HFF-Myc (cell line): ENCODE measurements around the gene MAP1LC3B2.

Experiments
- DNase-seq: peaks from one replicate; pipeline ENCODE4 v3.0.0-alpha.2; 2011; ENCODE audit warnings: low read depth; ENCODE audit errors: extremely low read depth
- H3K4me3 ChIP-seq: replicated peaks from 2 replicates; pipeline ENCODE4 v1.5.1; 2011; ENCODE audit warnings: low read depth, mild to moderate bottlenecking, control low read depth, low read length
- CTCF ChIP-seq: IDR thresholded peaks from 2 replicates; pipeline ENCODE4 v1.5.1; 2012; ENCODE audit warnings: mild to moderate bottlenecking, low read depth, low read length, control low read depth; ENCODE audit errors: missing control alignments

MAP1LC3B2 gene

DNA sequence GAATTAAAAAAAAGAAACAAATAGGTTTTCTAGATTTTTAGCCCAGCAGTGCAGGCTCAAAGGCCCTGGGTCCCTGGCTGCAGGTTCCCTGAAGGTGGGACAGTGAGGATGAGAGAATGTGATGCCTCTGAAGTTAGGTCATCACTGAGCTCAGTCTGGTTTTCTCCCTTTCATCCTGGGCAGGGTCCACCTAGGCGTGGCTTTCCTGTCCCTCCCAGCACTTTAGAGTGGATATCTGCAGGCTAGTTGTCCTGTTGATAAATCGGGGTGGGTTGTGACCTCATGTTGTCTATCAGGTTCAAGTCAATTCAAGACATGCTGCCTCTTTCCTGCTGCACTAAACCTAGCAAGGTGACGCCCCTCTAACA is 60.9 kb downstream of the MAP1LC3B2 start:
- DNase-seq, result no peak
- no peak for TF ChIP-seq CTCF
- H3K4me3 ChIP-seq, result no peak overlapping the region

DNA sequence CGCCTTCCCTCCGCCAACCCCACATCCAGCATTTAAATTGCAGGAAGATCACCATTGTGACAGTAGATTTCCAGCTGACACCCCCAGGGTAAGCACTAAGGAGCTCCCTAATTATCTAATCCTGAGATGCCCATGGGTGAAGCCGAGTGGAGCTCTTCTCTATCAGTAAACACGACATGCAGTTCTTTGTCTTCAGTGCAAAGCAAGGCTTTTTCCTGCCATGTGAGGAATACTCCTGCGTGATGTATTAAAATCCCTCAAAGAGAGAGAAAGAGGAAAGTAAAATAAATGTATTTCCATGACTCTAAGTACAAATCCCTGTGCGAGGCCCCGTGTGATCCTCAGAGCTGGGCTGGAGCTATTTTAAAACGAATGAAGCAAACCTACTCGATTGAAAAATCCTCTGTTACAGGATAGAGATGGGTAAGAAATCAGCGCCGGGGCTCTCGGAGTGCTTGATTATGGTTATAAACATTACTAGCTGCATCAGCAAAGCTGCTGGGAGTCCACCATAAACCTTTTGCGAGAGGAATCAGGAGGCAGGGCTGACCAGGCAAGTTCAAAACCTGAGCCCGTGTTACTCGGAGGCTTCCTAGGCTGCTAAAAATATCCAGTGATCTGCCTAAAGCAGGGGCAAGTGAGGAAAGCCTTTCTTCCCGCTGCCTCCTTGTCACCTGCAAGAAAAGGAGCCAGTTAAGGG is 61.5 kb downstream of the MAP1LC3B2 start:
- no peak for TF ChIP-seq CTCF
- DNase-seq, result no peak
- H3K4me3 ChIP-seq, result no peak overlapping the region

GRCh38 chr12:116621194-116621593 is 62.0 kb downstream of the MAP1LC3B2 start:
- DNase-seq, result no peak
- H3K4me3 ChIP-seq, result no peak overlapping the region
- no peak for TF ChIP-seq CTCF

DNA sequence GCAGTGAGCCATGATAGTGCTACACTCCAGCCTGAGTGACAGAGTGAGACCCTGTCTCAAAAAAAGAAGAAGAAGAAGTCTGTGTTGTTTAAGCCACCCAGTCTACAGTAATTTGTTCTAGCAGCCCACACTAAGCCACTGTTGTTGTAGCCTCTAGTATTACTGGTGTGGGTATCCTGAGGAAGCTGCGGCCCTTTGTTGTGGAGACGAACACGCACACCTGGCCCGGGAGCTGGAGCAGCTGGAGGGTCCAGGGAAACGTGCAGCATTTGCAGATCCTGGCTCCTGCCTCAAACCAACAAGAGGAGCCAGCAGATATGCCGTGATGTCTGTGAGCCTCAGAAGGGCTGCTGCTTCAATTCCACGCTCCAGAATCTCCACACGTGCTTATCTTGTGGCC is 65.3 kb downstream of the MAP1LC3B2 start:
- H3K4me3 ChIP-seq, result no peak overlapping the region
- no peak for TF ChIP-seq CTCF
- DNase-seq, result no peak

GRCh38 chr12:116626153-116626552 is 67.0 kb downstream of the MAP1LC3B2 start:
- TF ChIP-seq CTCF, result no peak
- DNase-seq, result no peak

More at GRCh38 chr12:116626153-116626552, 67.0 kb downstream of the MAP1LC3B2 start:
- H3K4me3 ChIP-seq, result no peak overlapping the region
